Lower lobe of right lung (tissue), 2 donors: ENCODE results near the gene ADGRB2. TPM values are rescaled to one million over a fixed set of nuclear protein-coding genes. Genes with fewer than 3 reads are reported as not detected.

Experiments used
- ATAC-seq, 2 donors: fragments of 200-7000 bp; cut with Tn5 transposase; one replicate each; pipeline ENCODE4 v1.9.1; 2020 to 2022; ENCODE audit warnings: mild to moderate bottlenecking in 2 of 2, moderate library complexity in 2 of 2
- DNase-seq: peaks from one replicate; pipeline ENCODE4 v3.0.0-alpha.2; 2020
- H3K27ac ChIP-seq: fragments of 200-600 bp; one replicate; pipeline ENCODE4 v1.8.0; 2022
- H3K27me3 ChIP-seq: fragments of 200-600 bp; one replicate; pipeline ENCODE4 v1.8.0; 2022; ENCODE audit warnings: low read depth
- H3K36me3 ChIP-seq: fragments of 200-600 bp; one replicate; pipeline ENCODE4 v1.8.0; 2022; ENCODE audit warnings: mild to moderate bottlenecking
- H3K4me1 ChIP-seq: fragments of 200-600 bp; one replicate; pipeline ENCODE4 v1.8.0; 2022
- H3K4me3 ChIP-seq: fragments of 200-600 bp; one replicate; pipeline ENCODE4 v1.8.0; 2022; ENCODE audit warnings: mild to moderate bottlenecking
- H3K9me3 ChIP-seq: fragments of 200-600 bp; one replicate; pipeline ENCODE4 v1.8.0; 2022
- CTCF ChIP-seq: fragments of 200-600 bp; IDR thresholded peaks from one replicate; pipeline ENCODE4 v1.8.0; 2022; ENCODE audit warnings: antibody characterized with exemption, mild to moderate bottlenecking
- intact Hi-C: fragments of 100-400 bp; cut with DNase I; formaldehyde crosslinking; loops from one replicate; pipeline ENCODE4 v1.11.0; 2022
- total RNA-seq: library from RNA; stranded (reverse); fragmentation: NEBNext Ultra II Directional; extraction: Animal tissue kit (Norgen Biotek cat#: 25700); gene quantifications from one replicate; pipeline ENCODE4 v1.2.1, GENCODE V29; 2021
- donor health status: DM: no; HTN: yes; CAD: no; lungs with severe emphysema.

The ADGRB2 gene
- total RNA-seq, 1 donor from 2014 or later = 1.1 TPM

- H3K4me3 ChIP-seq = no peak overlapping the region
- peaks cover 29% of the 10 kb centered on the region for H3K4me1 ChIP-seq
- ATAC-seq (no peak), DNase-seq (no peak)
- no peaks in the 10 kb centered on the region for H3K36me3 ChIP-seq
- intact Hi-C loops = no loop called here
- no peak for TF ChIP-seq CTCF
- H3K9me3 ChIP-seq = no peaks in the 10 kb centered on the region
- H3K27ac ChIP-seq = no peak overlapping the region
- H3K27me3 ChIP-seq = peaks cover 57% of the 10 kb centered on the region
These were observed 914 bp upstream of the ADGRB2 start for GRCh38 chr1:31765041-31765467.

DNA sequence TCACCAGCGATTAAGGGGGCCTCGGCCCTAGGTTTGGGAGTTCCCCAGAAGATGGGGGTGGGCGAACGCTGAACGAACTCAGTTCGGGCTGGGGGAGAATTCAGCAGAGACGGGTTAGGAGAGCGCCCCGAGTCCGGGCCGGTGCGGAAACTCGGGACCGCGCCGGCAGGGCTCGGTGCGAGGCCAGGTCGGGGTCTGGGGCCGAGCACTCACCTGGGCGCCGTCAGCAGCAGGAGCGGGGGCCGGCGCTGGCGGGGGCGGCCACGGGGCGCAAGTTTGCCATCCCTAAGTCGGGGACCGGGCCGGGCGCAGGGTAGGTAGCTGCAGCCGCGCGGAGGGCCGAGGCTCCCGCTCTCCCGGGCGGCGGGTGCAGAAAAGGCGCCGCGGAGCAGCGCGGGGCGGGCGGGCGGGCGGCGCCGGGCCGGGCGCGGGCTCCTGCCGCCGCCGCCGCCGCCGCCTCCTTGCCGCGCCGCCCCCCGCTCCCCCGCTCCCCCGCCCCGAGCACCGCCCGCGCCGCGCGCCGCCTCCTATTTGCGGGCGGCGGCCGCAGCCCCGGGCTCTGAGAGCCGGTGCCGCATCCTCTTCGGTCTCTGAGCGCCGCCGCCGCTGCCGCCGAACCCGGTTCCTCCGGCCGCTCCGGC lies 349 bp downstream of the ADGRB2 start:
- intact Hi-C loops = no loop called here
- DNase-seq (no peak), ATAC-seq (no peak)
- no peak for TF ChIP-seq CTCF
- no peaks in the 10 kb centered on the region for H3K36me3 ChIP-seq
- H3K4me3 ChIP-seq = peak overlapping the region; percentile 50
- no peaks in the 10 kb centered on the region for H3K9me3 ChIP-seq
- peaks cover 29% of the 10 kb centered on the region for H3K4me1 ChIP-seq
- H3K27ac ChIP-seq = no peak overlapping the region
- H3K27me3 ChIP-seq = peaks cover 59% of the 10 kb centered on the region

- Histone ChIP-seq H3K36me3 (no peaks in the 10 kb centered on the region), H3K27me3 (peaks cover 59% of the 10 kb centered on the region), H3K9me3 (no peaks in the 10 kb centered on the region), H3K4me3 (peak overlapping the region; percentile 50), H3K4me1 (peaks cover 29% of the 10 kb centered on the region), H3K27ac (no peak overlapping the region)
- intact Hi-C loops = no loop called here
- peak; percentile 62 for TF ChIP-seq CTCF
- ATAC-seq (peak; percentile 60 to 65), DNase-seq (peak; percentile 72)
These were observed 1.1 kb downstream of the ADGRB2 start for GRCh38 chr1:31762726-31763670.

DNA sequence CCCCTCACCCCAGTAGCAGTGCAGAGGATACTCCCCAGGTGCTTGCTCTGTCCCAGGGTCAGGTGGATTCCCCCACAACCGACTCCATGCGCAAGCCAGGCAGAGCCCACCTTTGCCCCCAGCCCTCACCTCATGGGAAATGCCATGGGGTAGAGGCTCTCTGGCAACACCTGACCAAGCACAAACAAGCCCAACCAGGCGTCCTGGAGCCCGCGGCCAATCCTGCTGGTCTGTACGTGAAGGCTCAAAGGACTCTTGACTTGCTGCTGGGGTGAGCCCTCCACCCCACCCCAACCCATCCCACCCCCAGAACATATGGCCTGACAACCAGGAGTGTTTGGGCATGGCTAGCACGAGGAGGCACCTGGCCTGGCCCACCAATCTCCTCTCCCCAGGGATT lies 1.8 kb downstream of the ADGRB2 start:
- no peak overlapping the region for H3K4me3 ChIP-seq
- no peak for DNase-seq

DNA sequence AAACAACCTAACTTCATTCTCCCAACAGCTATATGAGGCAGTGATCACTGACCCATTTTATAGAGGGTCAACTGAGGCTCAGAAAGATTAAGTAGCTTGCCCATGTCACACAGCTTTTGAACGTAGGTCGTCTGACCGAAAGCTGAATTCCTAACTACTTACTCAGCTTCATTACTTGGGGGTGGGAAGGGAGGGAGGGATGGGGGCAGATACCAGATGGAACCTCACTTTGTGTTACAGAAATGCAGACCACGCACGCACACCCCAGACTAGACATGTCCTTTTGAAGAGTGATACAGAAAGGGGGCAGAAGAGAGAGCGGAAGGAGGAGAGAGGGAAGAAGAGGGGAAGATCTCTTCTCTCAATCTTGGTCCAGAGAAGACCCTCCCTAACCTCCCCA lies 2.3 kb downstream of the ADGRB2 start:
- DNase-seq (no peak), ATAC-seq (no peak)
- Histone ChIP-seq H3K27me3 (peaks cover 59% of the 10 kb centered on the region), H3K36me3 (no peaks in the 10 kb centered on the region), H3K4me3 (no peak overlapping the region), H3K4me1 (peaks cover 29% of the 10 kb centered on the region), H3K27ac (no peak overlapping the region), H3K9me3 (no peaks in the 10 kb centered on the region)
- no peak for TF ChIP-seq CTCF
- intact Hi-C loops = no loop called here

More for the DNA sequence above, 1.8 kb downstream of the ADGRB2 start:
- ATAC-seq = no peak
- intact Hi-C loops = no loop called here
- Histone ChIP-seq H3K36me3 (no peaks in the 10 kb centered on the region), H3K4me1 (peaks cover 29% of the 10 kb centered on the region), H3K27ac (no peak overlapping the region), H3K27me3 (peaks cover 59% of the 10 kb centered on the region), H3K9me3 (no peaks in the 10 kb centered on the region)
- no peak for TF ChIP-seq CTCF
